ENCODE results near the gene SNAI1.

- TF ChIP-seq, protein P1, sequence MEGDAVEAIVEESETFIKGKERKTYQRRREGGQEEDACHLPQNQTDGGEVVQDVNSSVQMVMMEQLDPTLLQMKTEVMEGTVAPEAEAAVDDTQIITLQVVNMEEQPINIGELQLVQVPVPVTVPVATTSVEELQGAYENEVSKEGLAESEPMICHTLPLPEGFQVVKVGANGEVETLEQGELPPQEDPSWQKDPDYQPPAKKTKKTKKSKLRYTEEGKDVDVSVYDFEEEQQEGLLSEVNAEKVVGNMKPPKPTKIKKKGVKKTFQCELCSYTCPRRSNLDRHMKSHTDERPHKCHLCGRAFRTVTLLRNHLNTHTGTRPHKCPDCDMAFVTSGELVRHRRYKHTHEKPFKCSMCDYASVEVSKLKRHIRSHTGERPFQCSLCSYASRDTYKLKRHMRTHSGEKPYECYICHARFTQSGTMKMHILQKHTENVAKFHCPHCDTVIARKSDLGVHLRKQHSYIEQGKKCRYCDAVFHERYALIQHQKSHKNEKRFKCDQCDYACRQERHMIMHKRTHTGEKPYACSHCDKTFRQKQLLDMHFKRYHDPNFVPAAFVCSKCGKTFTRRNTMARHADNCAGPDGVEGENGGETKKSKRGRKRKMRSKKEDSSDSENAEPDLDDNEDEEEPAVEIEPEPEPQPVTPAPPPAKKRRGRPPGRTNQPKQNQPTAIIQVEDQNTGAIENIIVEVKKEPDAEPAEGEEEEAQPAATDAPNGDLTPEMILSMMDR (IDR thresholded peaks at IDR 0.05) = no peak
- TF ChIP-seq POLR2A (IDR thresholded peaks at IDR 0.05) = no peak
Observed at GRCh38 chr20:50022676-50023075, 39.9 kb downstream of the SNAI1 start.
